WTC11 (cell line): ENCODE data around the gene FYCO1.

Source experiments
- AFF4 ChIP-seq: sonication (generic); formaldehyde crosslinking; IDR thresholded peaks from 2 replicates; pipeline ENCODE4 v1.8.1; 2023; ENCODE audit warnings: mild to moderate bottlenecking, missing genetic modification reagents, borderline replicate concordance
- ARID4B ChIP-seq: sonication (generic); formaldehyde crosslinking; IDR thresholded peaks from 2 replicates; pipeline ENCODE4 v1.8.0; 2023; ENCODE audit warnings: missing genetic modification reagents, mild to moderate bottlenecking, borderline replicate concordance
- CTCF ChIP-seq: fragments of 200-600 bp; IDR thresholded peaks from 2 replicates; pipeline ENCODE4 v1.8.0; 2022; ENCODE audit warnings: antibody characterized with exemption
- ESRRA ChIP-seq: sonication (generic); formaldehyde crosslinking; IDR thresholded peaks from 2 replicates; pipeline ENCODE4 v1.8.1; 2022; ENCODE audit warnings: mild to moderate bottlenecking, missing genetic modification reagents, borderline replicate concordance
- JUN ChIP-seq: sonication (generic); formaldehyde crosslinking; IDR thresholded peaks from 2 replicates; pipeline ENCODE4 v1.8.0; 2023; ENCODE audit warnings: mild to moderate bottlenecking, missing genetic modification reagents
- MYBL2 ChIP-seq: sonication (generic); formaldehyde crosslinking; IDR thresholded peaks from 2 replicates; pipeline ENCODE4 v1.8.1; 2023; ENCODE audit warnings: mild to moderate bottlenecking, moderate library complexity, missing genetic modification reagents
- PRDM15 ChIP-seq: sonication (generic); formaldehyde crosslinking; IDR thresholded peaks from 2 replicates; pipeline ENCODE4 v1.8.0; 2022; ENCODE audit warnings: missing genetic modification reagents
- USF2 ChIP-seq: sonication (generic); formaldehyde crosslinking; IDR thresholded peaks from 2 replicates; pipeline ENCODE4 v1.8.1; 2023; ENCODE audit warnings: mild to moderate bottlenecking, missing genetic modification reagents, moderate library complexity
- ZBTB43 ChIP-seq: sonication (generic); formaldehyde crosslinking; IDR thresholded peaks from 2 replicates; pipeline ENCODE4 v1.8.1; 2023; ENCODE audit warnings: mild to moderate bottlenecking, missing genetic modification reagents
- ZMAT4 ChIP-seq: fragments of 250-450 bp; sonication (Bioruptor Pico); IDR thresholded peaks from 2 replicates; pipeline ENCODE4 v1.9.0; 2021; ENCODE audit warnings: mild to moderate bottlenecking
- ZNF263 ChIP-seq: sonication (generic); formaldehyde crosslinking; IDR thresholded peaks from 2 replicates; pipeline ENCODE4 v1.8.1; 2022; ENCODE audit warnings: low read depth, mild to moderate bottlenecking, moderate library complexity, missing genetic modification reagents
- ZNF512 ChIP-seq: sonication (generic); formaldehyde crosslinking; IDR thresholded peaks from 2 replicates; pipeline ENCODE4 v1.8.1; 2022; ENCODE audit warnings: missing genetic modification reagents, borderline replicate concordance

- TF ChIP-seq ESRRA (CRISPR knock-in tag): no peak
- TF ChIP-seq ZBTB43 (CRISPR knock-in tag): no peak
- no peak for TF ChIP-seq CTCF
- no peak for TF ChIP-seq AFF4 (CRISPR knock-in tag)
- no peak for TF ChIP-seq ARID4B (CRISPR knock-in tag)
- TF ChIP-seq MYBL2 (CRISPR knock-in tag): no peak
- no peak for TF ChIP-seq ZMAT4 (CRISPR knock-in tag)
- TF ChIP-seq USF2: no peak
- no peak for TF ChIP-seq ZNF512 (CRISPR knock-in tag)
- TF ChIP-seq ZNF263 (CRISPR knock-in tag): no peak
- no peak for TF ChIP-seq PRDM15 (CRISPR knock-in tag)
- TF ChIP-seq JUN: no peak
These were observed 109.5 kb downstream of the FYCO1 start, which contains the start of gene CCR9 for GRCh38 chr3:45885979-45886705.
